CD4-positive, alpha-beta T cell treated with Interleukin-17A for 4 hours (primary cell): ENCODE results near the gene C5orf24.
"Not testable (repeated sequence)": the region's sequence is repeated elsewhere in the genome, so short reads cannot be mapped to it uniquely, and the experiment has no call there.

Experiments
- DNase-seq: peaks from one replicate; pipeline ENCODE4 v3.0.0-alpha.2; 2020; ENCODE audit warnings: mixed read lengths

C5orf24 gene

DNA sequence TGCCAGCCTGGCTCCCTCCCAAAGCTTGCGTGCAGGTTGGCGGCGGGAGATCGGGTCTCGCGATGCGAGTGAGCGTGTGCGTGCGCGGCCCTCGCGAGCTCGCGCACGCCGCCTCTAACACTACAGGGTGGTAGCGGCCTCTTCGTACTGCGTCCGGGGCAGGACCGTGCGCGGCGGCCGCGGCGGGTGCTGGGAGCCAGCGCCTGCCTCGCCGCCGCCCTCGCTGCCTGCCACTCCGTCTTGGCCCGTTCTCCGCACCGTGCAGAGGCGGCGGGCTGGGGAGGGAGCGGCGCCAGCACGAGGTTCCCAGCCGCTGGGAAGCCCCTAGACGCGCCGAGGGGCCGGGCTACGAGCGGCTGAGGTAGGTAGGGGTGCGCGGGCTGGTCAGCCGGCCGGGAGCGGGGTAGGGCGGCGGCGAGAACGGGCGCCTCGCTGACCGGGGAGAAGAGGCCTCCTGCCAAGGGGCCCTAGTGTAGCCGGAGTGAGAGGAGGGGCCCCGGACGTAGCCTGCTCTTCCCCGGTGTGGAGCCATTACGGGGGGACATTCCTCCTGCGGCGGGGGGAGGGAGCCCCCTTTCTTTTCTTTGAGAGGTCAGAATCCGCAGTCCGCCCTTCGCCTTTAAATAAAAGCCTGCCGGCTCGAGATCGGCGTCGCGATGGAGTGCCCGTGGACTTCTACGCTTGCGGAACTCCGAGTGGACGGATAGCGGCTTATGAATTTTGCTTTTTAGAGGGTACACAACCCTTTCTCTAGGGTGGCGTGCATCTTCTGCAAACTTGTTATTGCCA is at the start of gene C5orf24:
Gene C5orf24 (plus strand): TSS at position 117 of the 789 bp plus-strand sequence. CDS start 8,933 bp downstream, outside the sequence.
- peak; percentile 94 for DNase-seq

DNA sequence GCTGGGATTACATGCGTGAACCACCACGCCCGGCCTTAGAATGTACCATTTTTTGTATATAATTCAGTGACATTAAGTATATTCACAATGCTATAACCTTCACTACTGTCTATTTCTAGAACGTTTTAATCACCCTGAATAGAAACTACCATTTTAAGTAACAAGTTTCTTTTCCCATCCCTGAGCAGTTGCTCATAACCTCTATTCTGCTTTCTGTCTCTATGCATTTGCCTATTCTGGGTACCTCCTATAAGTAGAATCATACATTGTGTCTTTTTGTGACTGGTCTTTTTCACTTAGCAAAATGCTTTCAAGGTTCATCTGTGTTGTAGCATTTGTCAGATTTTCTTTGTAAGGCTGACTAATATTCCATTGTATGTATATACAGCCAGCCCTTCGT is 47.3 kb upstream of the C5orf24 start:
- no peak for DNase-seq

DNA sequence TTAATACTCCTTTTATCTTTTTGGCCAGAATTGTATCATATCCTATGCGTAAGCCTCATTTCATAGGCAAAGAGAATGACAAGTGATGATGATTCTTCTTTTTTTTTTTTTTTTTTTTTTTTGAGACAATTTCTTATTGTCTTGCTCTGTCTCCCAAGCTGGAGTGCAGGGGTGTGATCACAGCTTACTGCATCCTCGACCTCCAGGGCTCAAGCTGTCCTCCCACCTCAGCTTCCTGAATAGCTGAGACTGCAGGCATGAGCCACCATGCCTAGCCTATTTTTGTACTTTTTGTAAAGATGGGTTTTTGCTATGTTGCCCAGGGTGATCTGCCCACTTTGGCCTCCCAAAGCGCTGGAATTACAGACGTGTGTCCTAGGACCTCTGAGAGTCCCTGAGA is 41.9 kb upstream of the C5orf24 start:
- no peak for DNase-seq

- no peak for DNase-seq
These were observed 32.4 kb upstream of the C5orf24 start for GRCh38 chr5:134813407-134813806.

DNA sequence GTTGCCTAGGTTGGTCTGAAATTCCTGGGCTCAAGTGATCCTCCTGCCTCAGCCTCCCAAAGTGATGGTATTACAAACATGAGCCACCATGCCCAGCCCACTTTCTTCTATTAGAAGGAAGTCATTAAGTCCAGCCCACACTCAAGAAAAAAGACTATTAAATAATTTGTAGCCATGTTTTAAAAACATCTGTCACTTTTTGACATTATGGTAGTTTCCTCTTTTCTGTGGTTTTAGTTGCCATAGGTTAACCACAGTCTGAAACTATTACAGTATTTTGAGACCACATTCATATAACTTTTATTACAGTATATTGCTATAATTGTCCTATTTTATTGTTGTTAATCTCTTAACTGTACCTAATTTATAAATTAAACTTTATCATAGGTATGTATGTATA is 31.9 kb upstream of the C5orf24 start:
- no peak for DNase-seq

- DNase-seq = no peak
These were observed 28.8 kb upstream of the C5orf24 start for GRCh38 chr5:134817006-134817405.

DNA sequence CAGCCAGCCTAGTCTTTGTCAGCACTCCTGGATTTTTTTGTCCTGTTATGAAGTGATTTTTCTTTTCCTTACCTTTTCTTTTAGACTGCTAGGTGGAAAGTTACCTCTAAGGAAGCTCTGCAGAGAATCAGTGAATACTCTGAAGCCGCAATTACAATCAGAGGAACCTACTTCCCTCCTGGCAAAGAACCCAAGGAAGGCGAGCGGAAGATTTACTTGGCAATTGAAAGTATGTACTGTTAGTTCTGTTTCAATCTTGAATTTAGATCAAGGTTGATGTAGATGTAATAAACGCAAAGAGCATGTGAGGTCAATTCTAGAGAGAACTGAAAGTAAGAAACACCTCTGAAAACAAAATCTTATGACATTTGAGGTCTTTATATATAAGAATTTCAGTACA is 27.0 kb upstream of the C5orf24 start:
- DNase-seq = no peak

DNA sequence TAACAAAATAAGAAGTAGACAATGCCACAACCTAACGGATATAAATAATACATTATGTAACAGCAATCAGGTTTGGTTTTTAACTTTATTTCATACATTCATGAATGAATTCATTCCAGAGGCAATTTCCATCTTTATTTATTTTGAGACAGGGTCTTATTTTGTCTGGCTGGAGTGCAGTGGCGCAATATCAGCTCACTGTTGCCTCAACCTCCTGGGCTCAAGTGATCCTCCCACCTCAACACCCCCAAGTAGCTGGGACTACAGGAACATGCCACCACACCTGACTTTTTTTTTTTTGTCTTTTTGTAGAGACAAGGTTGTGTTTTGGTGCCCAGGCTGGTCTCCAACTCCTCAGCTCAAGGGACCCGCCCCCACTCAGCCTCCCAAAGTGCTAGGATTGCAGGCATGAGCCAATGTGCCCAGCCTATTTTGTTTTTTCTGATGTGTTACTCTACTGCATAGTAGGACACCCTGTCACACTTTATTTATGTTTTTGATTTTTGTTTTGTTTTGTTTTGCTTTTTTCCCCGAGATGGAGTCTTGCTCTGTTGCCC is 26.3 kb upstream of the C5orf24 start:
- DNase-seq = no peak

- DNase-seq = no peak
These were observed 23.9 kb upstream of the C5orf24 start for GRCh38 chr5:134821841-134822240.

DNA sequence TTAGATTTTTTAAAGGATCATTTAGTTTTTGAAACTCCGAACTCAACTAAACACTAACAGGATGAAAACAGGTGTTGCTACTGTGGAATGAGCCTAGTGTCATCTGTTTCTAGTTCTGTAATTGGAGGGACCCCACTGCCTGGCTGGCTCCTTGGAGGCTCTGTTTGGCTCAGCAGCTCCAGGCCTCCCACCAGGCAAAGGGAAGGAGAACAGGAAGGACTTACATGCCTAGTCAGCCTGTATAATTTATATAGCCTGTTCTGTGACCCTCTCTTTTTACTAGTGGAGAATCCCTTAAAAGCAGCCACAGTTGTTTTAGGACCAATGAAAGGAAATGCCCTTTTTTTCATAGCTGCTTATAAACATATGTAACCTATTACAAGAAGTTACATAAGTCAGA is 21.1 kb upstream of the C5orf24 start:
- DNase-seq = no peak

- no peak for DNase-seq
These were observed 20.6 kb upstream of the C5orf24 start for GRCh38 chr5:134825212-134825611.

GRCh38 chr5:134833340-134834032 is 12.3 kb upstream of the C5orf24 start:
- DNase-seq = no peak

GRCh38 chr5:134835623-134836022 is 10.1 kb upstream of the C5orf24 start:
- DNase-seq = no peak

GRCh38 chr5:134837530-134838181 is 8.1 kb upstream of the C5orf24 start:
- DNase-seq = no peak

GRCh38 chr5:134838361-134838760 is 7.4 kb upstream of the C5orf24 start:
- not testable (repeated sequence) for DNase-seq

DNA sequence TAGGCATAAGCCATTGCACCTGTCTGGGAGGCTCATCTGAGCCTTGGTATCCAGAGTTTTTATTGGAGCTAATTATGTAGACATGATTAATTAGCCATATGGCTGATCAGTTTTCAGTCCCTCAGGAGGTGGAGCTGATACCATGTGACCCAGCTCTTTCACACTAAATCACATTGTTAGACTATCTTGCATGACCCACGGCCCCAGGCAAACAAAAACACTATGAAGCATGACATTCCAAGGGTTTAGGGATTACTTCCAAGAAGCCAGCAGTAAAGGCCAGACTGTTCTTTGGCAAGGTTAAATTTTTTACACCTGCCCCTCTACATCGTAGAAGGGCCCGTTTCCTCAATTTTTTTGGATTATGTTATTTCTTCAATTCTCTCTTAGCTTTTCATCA is 5.0 kb upstream of the C5orf24 start:
- DNase-seq = no peak

DNA sequence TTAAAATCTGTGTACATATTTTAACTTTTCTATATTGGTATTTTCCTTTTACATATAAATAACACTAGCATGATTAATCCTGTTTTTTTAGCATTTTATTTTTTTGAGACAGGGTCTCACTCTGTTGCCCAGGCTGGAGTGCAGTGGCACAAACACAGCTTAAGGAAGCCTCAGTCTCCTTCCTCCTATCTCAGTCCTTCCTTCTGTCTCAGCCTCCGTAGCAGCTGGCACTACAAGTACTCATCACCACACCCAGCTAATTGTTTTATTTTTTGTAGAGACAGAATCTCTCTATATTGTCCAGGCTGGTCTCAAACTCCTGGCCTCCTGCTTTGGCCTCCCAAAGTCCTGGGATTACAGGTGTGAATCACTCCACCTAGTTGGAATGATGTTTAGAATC is 1.5 kb upstream of the C5orf24 start:
- DNase-seq = no peak

- no peak for DNase-seq
These were observed 375 bp upstream of the C5orf24 start for GRCh38 chr5:134845335-134845851.

GRCh38 chr5:134846641-134846960 is 833 bp downstream of the C5orf24 start:
- DNase-seq = no peak

GRCh38 chr5:134849434-134849933 is 3.7 kb downstream of the C5orf24 start:
- DNase-seq = not testable (repeated sequence)

- no peak for DNase-seq
These were observed 5.6 kb downstream of the C5orf24 start for GRCh38 chr5:134851307-134851923.

DNA sequence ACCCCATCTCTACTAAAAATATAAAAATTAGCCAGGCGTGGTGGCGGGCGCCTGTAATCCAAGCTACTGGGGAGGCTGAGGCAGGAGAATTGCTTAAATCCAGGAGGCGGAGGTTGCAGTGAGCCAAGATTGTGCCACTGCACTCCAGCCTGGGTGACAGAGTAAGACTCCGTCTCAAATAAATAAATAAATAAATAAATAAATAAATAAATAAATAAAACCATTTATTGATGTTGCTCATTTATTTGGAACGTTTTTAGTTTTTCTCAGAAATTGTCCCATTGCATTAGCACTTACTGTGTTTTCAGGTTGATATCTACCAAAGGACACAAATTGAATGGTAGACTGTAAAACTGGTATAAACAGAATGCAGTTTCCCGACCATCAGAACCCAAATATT is 10.7 kb downstream of the C5orf24 start:
- DNase-seq = not testable (repeated sequence)

DNA sequence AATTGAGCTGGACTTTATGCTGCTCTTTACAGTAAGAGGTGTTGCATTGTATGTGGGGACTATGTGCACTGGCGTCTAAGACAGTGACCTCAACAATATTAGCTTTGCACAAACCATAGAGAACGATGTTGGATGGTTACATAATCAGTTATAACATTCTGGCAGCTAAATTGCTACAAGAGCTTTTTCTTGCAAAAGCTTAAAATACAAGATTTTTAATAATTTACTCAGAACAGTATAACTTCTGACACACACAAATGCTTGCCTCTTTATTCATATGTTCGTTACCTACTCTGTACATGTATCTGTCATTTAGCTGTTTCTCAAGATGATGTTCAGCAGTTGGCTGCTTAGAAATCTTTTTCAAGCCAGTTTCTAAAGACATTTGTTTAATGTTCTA is 11.6 kb downstream of the C5orf24 start:
- DNase-seq = no peak
